Measurements from ENCODE around the gene GBA2.
A peak's percentile ranks its signal among the peaks of the same experiment; 100 is the strongest.

Gene GBA2

GRCh38 chr9:35748858-35749514, at the start of gene GBA2, which contains the start of gene RGP1:
TSS of gene GBA2 (minus strand) at chr9:35749228. CDS start at chr9:35748704, 524 bp downstream.
TSS of gene RGP1 (plus strand) at chr9:35749287. CDS start at chr9:35749756, 469 bp downstream.
- peak; percentile 70 for DNase-seq

GRCh38 chr9:35797311-35798109, 48.5 kb upstream of the GBA2 start:
- DNase-seq: no peak

- DNase-seq: no peak
Measured at GRCh38 chr9:35795695-35796094, 46.7 kb upstream of the GBA2 start.

GRCh38 chr9:35793461-35793860, 44.4 kb upstream of the GBA2 start:
- no peak for DNase-seq

- no peak for DNase-seq
Measured at GRCh38 chr9:35792826-35793225, 43.8 kb upstream of the GBA2 start.

- DNase-seq: no peak
Measured at GRCh38 chr9:35792024-35792813, 43.2 kb upstream of the GBA2 start.

GRCh38 chr9:35791297-35791921, 42.4 kb upstream of the GBA2 start, which contains the start of gene NPR2:
TSS of gene NPR2 (plus strand) at chr9:35791591. CDS start at chr9:35792409, 818 bp downstream.
- no peak for DNase-seq

- DNase-seq: peak; percentile 47
Measured at GRCh38 chr9:35790385-35791296, 41.6 kb upstream of the GBA2 start.

- no peak for DNase-seq
Measured at GRCh38 chr9:35790025-35790384, 41.0 kb upstream of the GBA2 start.

GRCh38 chr9:35789541-35789940, 40.5 kb upstream of the GBA2 start:
- no peak for DNase-seq

- no peak for DNase-seq
Measured at GRCh38 chr9:35783418-35783817, 34.4 kb upstream of the GBA2 start.

- DNase-seq: no peak
Measured at GRCh38 chr9:35781066-35781465, 32.0 kb upstream of the GBA2 start.

- DNase-seq: no peak
Measured at GRCh38 chr9:35778496-35778895, 29.5 kb upstream of the GBA2 start.

GRCh38 chr9:35776018-35776417, 27.0 kb upstream of the GBA2 start:
- DNase-seq: no peak

- DNase-seq: no peak
Measured at GRCh38 chr9:35774907-35775635, 26.0 kb upstream of the GBA2 start.

GRCh38 chr9:35771943-35772342, 22.9 kb upstream of the GBA2 start:
- no peak for DNase-seq

- DNase-seq: no peak
Measured at GRCh38 chr9:35771534-35771933, 22.5 kb upstream of the GBA2 start.

- no peak for DNase-seq
Measured at GRCh38 chr9:35771075-35771433, 22.0 kb upstream of the GBA2 start.

- DNase-seq: no peak
Measured at GRCh38 chr9:35769763-35770162, 20.7 kb upstream of the GBA2 start.

- DNase-seq: no peak
Measured at GRCh38 chr9:35767458-35767857, 18.4 kb upstream of the GBA2 start.

GRCh38 chr9:35766997-35767396, 18.0 kb upstream of the GBA2 start:
- DNase-seq: no peak
